NCI-H1436 treated with DMSO at 0.1 percent for 48 hours (cell line): ENCODE results near the gene PRTFDC1.
"Not testable (repeated sequence)": the region's sequence is repeated elsewhere in the genome, so short reads cannot be mapped to it uniquely, and the experiment has no call there.

ENCODE experiments used
- DNase-seq: peaks from one replicate; lab custom pipeline; 2025; lab: John Stamatoyannopoulos, UW

The PRTFDC1 gene

DNA sequence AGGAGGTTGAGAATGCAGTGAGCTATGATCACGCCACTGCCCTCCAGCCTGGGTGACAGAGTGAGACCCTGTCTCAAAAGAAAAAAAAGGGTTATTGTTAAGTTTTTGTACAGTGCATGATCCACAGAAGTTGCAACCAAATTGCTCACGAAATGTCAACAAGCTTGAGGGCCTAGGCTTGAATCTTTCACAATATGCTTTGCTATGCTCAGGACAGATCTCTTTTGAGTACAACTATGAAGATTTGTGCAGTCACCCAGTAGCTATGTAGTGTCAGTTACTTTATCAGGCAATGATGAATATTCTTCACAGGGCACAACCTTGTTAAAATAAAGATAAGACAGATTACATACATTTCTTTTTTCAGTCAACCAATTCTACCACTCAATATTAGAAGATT lies 109.2 kb downstream of the PRTFDC1 start:
- DNase-seq: no peak

DNA sequence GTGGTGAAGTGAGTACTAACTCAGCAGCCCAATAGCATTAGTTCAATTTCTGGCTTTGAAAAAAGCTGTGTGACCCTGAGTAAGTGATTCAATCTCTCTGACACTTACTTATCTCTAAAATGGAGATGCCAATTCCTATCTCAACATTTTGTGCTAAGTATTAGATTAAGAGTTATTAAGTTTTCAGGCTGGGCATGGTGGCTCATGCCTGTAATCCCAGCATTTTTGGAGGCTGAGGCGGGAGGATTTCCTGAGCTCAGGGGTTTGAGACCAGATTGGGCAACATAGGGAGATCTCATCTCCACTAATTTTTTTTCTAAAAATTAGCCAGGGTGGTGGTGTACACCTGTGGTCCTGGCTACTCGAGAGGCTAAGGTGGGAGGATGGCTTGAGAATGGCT lies 109.5 kb downstream of the PRTFDC1 start:
- DNase-seq: no peak

DNA sequence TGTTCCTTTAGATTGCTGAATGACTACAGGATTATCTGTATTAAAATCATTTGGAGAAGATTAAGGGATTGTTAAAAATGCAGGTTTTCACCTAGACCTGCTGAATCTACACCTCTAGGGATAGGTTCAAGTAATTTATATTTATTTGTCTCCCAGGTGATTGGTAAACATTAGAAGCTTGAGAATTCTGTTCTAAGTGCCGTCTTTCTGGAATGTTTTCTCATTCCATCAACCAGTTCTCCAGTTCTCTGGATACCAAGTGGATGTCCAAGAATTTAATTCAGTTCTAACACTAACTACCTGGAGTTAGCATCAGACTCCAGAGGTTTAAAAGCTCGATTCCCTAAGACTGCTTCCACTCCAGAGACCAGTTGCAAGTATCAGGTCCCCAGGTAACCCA lies 110.9 kb downstream of the PRTFDC1 start:
- DNase-seq: no peak

DNA sequence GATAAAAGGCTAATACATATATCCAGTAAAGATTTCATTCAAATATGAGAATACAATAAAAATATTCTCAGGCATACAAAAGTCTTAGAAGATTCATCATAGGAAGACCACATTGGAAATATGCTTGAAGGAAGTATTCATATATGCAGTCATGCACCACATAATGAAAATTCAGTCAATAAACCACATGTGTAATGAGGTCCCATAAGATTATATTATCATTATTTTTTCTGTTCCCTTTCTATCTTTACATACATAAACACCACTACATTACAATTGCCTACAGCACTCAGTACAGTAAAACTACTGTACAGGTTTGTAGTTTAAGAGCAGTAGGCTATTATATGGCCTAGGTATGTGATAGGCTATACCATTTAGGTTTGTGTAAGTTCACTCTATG lies 111.6 kb downstream of the PRTFDC1 start:
- no peak for DNase-seq

DNA sequence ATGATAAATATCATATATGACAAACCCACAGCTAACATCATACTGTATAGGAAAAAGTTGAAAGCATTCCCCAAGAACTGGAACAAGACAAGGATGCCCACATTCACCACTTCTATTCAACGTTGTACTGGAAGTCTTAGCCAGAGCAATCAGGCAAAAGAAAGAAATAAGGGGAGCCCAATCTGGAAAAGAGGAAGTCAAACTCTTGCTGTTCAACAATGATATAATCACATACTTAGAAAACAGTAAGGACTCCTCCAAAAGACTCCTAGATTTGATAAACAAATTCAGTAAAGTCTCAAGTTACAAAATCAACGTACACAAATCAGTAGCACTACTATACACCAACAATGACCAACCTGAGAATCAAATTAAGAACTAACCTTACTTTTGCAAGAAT lies 114.6 kb downstream of the PRTFDC1 start:
- DNase-seq: not testable (repeated sequence)

DNA sequence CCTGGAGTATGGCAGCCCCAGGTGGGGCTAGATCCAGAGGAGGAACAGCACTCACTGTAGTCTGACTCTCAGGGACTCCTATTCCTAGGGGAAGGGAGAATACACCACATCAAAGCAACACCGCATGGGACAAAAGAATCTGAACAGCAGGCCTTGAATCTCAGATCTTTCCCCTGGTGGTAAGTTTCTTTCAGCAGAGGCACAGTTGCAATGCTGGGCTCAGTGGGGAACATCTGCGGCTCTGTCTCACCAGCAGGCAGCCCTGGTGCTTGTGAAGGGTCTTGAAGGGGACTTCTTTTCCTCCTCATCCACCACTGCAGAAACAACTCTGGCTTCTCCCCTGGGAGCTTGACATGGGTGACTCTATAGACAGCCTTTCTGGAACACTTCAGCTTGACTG lies 117.5 kb downstream of the PRTFDC1 start:
- DNase-seq: no peak

DNA sequence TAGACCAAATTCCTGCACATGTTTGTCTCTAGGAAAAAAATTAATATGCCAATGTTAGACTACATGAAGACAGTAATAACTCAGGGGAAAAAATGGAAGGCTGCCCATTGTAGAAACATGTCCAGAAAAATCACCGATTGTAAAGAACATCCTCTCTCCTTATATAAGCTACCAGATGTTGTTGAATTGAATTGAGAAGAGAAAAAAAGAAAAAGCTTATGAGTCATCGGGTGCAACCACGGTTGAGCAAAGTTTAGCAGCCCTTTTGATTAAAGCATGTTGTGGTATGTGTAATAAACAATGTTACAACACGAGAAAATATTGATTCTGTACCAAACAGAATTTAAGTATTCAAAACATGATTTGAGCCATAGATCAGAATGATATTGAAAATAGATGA lies 126.4 kb downstream of the PRTFDC1 start:
- no peak for DNase-seq

DNA sequence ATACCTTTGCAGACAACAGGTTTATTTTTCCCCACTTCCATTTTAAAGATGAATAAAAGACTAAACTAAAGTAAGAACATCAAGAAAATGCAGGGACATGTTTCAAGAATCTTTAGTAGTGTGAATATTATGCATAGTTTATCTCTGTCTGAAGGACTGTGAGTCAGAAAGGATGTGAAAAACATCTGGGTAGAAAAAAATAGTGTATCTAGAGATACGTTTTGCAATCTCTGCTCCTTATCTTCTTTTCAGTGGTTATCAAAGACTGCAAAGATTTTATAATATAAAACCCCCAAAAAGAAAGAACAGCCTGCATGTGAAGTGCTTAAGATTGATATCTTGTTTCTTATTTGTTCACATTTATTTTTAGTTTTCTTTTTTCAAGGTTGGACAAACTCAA lies 126.9 kb downstream of the PRTFDC1 start:
- DNase-seq: no peak

DNA sequence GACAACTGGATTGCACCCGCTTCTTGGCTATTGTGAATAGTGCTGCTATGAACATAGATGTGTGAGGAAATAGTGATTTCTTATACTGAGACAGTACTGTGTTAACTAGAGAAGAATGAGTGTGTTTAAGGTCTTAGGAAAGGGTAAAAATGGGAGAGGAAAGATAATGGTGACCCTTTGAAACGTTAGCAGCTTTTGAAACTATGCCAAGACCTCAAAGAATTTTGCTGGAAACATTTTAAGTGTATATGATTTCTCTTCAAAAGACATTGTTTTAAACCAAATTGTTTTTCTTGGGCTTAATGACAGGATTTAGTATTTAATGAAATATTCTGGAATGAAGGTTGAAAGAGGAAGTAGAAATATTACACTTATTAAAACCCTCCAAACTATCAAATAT lies 127.9 kb downstream of the PRTFDC1 start:
- no peak for DNase-seq

DNA sequence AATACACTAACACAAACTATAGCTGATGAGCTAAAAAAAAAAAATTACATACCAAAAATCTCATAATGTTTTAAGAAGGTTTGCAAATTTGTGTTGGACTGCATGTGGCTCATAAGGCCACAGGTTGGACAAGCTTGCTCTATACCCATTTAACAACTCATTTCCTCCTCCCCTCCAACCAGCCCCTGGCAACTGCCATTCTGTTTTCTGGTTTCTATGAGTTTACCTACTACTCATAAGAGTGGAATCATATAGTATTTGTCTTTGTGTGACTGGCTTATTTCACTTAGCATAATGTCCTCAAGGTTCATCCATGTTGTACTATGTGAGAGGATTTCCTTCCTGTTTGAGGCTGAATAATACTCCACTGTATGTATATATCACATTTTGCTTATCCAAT lies 128.3 kb downstream of the PRTFDC1 start:
- DNase-seq: no peak

DNA sequence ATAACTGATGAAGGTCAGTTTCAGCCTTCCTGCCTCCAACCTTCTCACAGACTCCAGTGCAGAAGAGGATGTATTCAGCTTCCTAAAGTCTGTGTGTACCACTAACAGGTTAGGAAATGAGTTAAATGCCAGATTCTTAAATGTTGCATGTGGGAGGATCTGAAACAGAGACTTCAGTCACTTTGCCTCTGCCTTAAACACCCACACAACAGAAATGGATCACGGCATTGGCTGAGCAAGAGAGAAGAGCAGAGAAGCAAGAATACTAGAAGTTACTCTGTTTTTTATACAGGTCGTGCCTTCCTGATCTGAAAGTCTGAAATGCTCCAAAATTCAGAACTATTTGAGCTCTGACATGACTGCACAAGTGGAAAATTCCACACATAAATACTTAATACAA lies 129.8 kb downstream of the PRTFDC1 start:
- no peak for DNase-seq

DNA sequence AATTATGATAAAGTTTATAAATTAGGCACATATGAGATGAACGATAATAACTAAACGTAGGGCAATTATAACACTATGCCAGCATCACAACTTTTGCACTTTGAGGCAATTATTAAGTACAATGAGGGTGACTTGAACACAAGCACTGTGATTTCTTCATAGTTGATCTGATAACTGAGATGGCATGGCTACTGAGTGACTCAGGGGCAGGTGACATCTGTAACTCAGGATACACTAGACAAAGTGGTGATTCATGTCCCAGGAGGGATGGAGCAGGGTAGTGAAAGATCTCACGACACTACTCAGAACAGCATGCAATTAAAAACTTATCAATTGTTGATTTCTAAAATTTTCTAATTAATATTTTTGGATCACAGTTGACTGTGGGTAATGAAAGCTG lies 130.4 kb downstream of the PRTFDC1 start:
- DNase-seq: no peak

DNA sequence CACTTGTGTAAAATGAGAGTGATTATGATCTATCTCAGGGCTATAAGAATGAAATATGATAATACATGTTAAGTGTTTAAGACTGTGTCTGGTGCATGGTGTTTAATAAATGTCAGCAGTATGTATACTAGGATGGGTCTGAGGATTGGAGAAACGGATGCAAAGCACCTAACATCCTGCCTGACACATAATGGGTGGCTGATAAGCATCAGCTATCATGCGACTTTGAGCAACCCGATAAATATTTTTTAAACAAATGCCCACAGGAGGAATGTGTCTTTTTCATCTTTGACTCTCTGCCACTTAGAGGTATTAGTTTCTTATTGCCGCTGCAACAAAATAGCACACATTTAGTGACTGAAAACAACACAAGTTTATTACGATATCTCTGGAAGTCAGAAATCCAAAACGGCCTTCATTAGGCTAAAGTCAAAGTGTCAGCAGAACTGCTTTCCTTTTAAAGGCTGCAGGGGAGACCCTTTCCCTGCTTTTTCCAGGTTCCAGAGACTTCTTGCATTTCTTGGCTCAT lies 135.5 kb downstream of the PRTFDC1 start:
- no peak for DNase-seq

DNA sequence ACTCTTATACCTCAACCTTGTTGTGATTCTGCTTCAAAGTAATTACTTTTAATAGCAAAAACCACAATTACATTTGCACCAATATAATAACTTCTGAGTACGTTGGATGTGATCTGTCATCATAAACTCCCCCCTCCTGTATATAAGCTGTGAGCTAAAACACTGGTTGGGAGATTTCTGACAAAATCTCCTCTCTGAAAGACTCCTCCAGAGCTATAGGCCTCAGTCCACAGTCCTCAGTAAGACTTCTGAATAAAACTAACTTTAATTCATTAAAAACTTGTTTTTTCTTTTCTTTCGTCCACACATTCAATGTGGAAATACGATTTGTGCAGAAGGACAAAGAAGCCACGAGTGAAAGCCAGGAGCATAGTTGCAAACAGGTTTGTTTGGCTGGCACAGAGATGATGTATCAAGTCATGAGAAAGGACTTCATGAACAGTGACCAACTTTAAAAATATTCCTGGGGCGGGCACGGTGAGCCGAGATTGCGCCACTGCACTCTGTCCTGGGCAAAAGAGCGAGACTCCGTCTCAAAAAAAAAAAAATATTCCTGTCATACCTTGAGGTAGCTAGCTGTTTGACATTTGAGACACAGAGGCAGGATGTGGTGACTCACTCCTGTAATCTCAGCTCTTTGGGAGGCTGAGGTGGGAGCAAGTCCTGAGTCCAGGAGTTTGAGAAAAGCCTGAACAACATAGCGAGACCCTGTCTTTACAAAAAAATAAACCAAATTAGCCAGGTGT lies 137.7 kb downstream of the PRTFDC1 start:
- no peak for DNase-seq

DNA sequence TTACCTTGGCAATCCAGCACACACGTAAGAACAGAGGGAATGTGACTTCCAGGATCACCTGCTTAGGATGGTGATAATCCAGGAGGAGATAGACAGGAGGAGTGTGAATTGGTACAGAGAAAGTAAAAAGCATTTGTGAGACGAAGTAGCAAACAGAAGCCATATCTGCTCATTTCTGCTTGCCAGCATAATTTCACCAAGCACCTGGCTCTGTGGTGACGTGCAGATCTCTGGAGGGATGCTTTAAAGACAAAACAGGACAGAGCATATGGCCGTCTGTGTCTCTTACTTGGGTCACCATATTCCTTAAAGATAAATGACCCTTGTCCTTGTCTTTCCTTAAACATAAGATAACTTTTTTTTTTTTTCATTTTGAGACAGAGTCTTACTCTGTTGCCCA lies 138.6 kb downstream of the PRTFDC1 start:
- DNase-seq: no peak

DNA sequence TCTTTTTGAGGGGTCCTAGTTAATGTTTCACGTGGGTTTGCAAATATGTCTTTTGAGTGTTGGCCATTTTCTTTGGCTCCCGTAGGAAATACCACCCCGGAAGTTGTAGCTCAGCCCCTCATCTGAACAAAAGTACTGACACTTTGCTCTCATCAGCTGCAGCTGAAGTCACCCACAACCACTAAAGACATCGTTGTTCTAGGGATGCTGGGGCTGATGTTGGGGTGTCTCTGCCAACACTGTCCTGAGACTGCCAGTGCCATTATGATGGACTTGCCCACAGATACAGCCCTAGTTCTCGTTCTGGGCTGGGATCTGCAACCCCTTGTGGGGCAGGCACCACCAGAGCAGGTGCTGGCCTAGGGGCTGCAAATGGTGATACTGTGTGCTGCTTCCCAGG lies 146.1 kb downstream of the PRTFDC1 start:
- no peak for DNase-seq

DNA sequence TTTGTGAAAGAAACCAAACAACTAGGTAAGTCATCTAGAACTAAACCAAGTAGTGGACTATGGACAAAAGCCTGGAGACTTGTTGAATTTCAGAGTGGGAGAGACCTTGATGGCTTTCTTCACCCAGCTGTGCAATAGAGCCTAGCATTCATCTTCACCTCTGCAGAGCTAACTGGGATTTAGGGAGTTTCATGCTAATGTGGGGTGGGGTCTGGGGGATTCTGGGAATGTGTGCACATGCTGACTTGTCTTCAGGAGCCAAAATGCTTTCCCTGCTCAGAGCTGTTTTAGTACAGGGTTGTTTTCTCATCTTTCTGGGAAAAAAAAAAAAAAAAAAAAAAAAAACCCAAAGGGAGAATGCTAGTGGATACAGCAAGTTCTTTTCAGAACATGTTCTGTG lies 147.4 kb downstream of the PRTFDC1 start:
- DNase-seq: no peak

DNA sequence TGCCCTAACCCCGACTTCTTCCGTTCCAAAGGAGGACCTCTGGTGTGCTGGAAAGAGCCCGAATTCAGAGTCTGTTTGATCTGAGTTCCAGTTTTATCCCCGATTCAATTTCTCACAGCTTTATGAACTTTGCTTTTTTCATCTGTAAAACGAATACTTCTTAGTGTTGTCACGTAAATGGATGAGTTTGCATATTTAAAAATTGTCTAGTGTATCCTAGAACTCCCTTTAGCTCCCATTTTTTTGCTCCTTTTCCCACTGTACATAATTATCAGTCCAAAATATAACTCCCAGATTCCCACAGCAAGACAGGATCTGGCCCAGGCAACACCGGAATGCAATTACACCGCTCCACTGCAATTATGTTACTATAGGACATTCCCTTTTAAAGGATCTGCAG lies 148.0 kb downstream of the PRTFDC1 start:
- DNase-seq: no peak

DNA sequence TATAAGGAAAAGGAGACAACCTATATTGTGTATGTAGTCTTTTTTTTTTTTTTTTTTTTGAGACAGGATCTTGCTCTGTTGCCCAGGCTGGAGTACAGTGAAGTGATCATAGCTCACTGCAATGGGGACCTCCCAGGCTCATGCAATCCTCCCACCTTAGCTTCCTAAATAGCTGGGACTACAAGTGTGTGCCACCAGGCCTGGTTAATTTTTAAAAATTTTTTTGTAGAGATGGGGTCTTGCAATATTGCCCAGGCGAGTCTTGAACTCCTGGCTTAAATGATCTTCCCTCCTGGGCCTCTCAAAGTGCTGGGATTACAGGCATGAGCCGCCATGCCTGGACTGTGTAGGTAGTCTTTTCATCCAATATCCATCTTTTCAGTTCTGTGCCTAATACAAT lies 150.0 kb downstream of the PRTFDC1 start:
- no peak for DNase-seq

DNA sequence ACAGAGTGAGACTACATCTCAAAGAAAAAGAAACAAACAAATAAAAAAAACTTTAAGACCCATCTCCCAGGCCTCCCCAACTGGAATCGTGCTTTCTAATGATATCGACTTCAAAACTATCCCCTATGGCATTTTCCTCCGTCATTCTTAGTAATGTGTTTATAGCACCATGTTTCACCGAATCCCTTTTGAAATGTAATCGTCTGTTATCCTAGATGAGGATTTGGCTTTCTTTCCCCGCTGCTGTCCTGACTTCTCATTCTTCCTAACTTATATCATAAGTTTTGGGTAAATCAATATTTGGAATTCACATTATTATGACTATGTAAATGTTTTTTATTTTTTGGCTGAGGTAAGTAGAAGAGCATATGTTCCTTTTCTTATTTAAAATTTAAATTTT lies 151.5 kb downstream of the PRTFDC1 start:
- DNase-seq: no peak
